Spleen (tissue), 11 donors: ENCODE data around the gene S1PR4. TPM values are rescaled to one million over a fixed set of nuclear protein-coding genes. Genes with fewer than 3 reads are reported as not detected.

Experiments
- DNase-seq: peaks from one replicate; pipeline ENCODE4 v3.0.0-alpha.2; 2020
- H3K27ac ChIP-seq, 8 donors: fragments of 200-600 bp; sonication (generic) in 7 of 8; 1 replicate in 4 of 8; 2 replicates in 4 of 8; pipeline versions ENCODE4 v1.5.0 to v1.8.0; 2016 to 2021; ENCODE audit warnings: inconsistent platforms in 4 of 8, mild to moderate bottlenecking in 4 of 8, moderate library complexity in 1 of 8
- H3K27me3 ChIP-seq, 7 donors: fragments of 200-600 bp; sonication (generic) in 6 of 7; replicated peaks in 1 of 7; 1 replicate in 4 of 7; 2 replicates in 3 of 7; pipeline versions ENCODE4 v1.5.0 to v1.8.0; 2016 to 2021; ENCODE audit warnings: inconsistent platforms in 3 of 7, mild to moderate bottlenecking in 1 of 7
- H3K36me3 ChIP-seq, 6 donors: fragments of 200-600 bp; sonication (generic) in 5 of 6; 1 replicate in 4 of 6; 2 replicates in 2 of 6; pipeline versions ENCODE4 v1.5.0 to v1.8.0; 2016 to 2021; ENCODE audit warnings: inconsistent platforms in 2 of 6
- H3K4me1 ChIP-seq, 6 donors: fragments of 200-600 bp; sonication (generic) in 5 of 6; 1 replicate in 3 of 6; 2 replicates in 3 of 6; pipeline versions ENCODE4 v1.5.0 to v1.8.0; 2016 to 2021; ENCODE audit warnings: inconsistent platforms in 3 of 6
- H3K4me3 ChIP-seq, 8 donors: fragments of 200-600 bp; sonication (generic) in 7 of 8; 1 replicate in 4 of 8; 2 replicates in 4 of 8; pipeline versions ENCODE4 v1.5.0 to v1.8.0; 2016 to 2021; ENCODE audit warnings: inconsistent platforms in 4 of 8, mild to moderate bottlenecking in 4 of 8, moderate library complexity in 2 of 8
- H3K9me3 ChIP-seq, 8 donors: fragments of 200-600 bp; sonication (generic) in 7 of 8; 1 replicate in 4 of 8; 2 replicates in 4 of 8; pipeline versions ENCODE4 v1.5.0 to v1.8.0; 2016 to 2021; ENCODE audit warnings: inconsistent platforms in 4 of 8
- CTCF ChIP-seq, 11 experiments: fragments of 200-600 bp in 7 of 11; fragments of 450-650 bp in 4 of 11; sonication (generic) in 4 of 11; IDR thresholded peaks in 8 of 11; conservative IDR thresholded peaks in 3 of 11; 1 replicate in 7 of 11; 2 replicates in 4 of 11; pipeline versions ENCODE4 v1.4.0 to v1.8.0; 2016 to 2021; ENCODE audit warnings: antibody characterized with exemption in 11 of 11, inconsistent platforms in 4 of 11, mild to moderate bottlenecking in 1 of 11
- POLR2A ChIP-seq, 3 donors: fragments of 450-650 bp; IDR thresholded peaks; one replicate each; pipeline ENCODE4 v1.5.1; 2017; ENCODE audit warnings: antibody characterized with exemption in 3 of 3, mild to moderate bottlenecking in 1 of 3
- POLR2AphosphoS5 ChIP-seq, 3 donors: sonication (generic); formaldehyde crosslinking; IDR thresholded peaks; one replicate each; pipeline ENCODE4 v1.5.1; 2017; ENCODE audit warnings: antibody characterized with exemption in 3 of 3
- WGBS, 5 donors: extraction: QIAGEN DNeasy Blood & Tissue Kit in 3 of 5; methylation state at CpG; one replicate each; pipeline versions ENCODE4 v1.1.5 to v1.1.7; 2013 to 2018; 5-methylcytosine and 5-hydroxymethylcytosine counted together
- intact Hi-C: fragments of 100-400 bp; cut with DNase I; formaldehyde crosslinking; loops from one replicate; pipeline ENCODE4 v1.15.0; 2023; ENCODE audit warnings: low total_unique reads
- polyA plus RNA-seq, 3 donors: library from polyadenylated mRNA; stranded (reverse); fragments of 200-250 nt; gene quantifications; one replicate each; pipeline ENCODE4 v1.2.1, GENCODE V29; 2013
- total RNA-seq, 7 donors: library from RNA; depleted of rRNA in 3 of 7; stranded (reverse); fragments of >200 nt in 3 of 7; fragmentation: NEBNext Ultra II Directional in 4 of 7; extraction: Animal tissue kit (Norgen Biotek cat#: 25700) in 4 of 7; gene quantifications; one replicate each; pipeline versions ENCODE4 v1.1.0 to v1.2.1, GENCODE V29; 2016 to 2021
- donor health status: healthy with polysubstance abuse.
- donor health status: DM: no; HTN: no; CAD: no; lungs with moderate emphysema.
- donor health status: DM: no; HTN: no; CAD: no.
- donor health status: Bipolar disorder and iron deficiency.
- donor health status: healthy.
- donor health status: DM: no; HTN: no; CAD: no.
- donor health status: DM: yes; HTN: yes; CAD: no.

The S1PR4 gene
- total and polyA plus RNA-seq, 10 donors: 44.7 to 171 (median 62.0) TPM

- intact Hi-C loops: no loop called here
- Histone ChIP-seq H3K36me3 (peaks cover 0 to 2% (median 0%) of the 10 kb centered on the region in 6 donors), H3K27me3 (no peaks in the 10 kb centered on the region), H3K9me3 (peaks cover 0 to 17% (median 0%) of the 10 kb centered on the region in 8 donors), H3K4me1 (peaks cover 11 to 61% (median 38%) of the 10 kb centered on the region in 6 donors), H3K4me3 (peak overlapping the region in 1 of 8 donors; percentile 55), H3K27ac (peak overlapping the region; percentile 21 to 89 (median 68))
- DNase-seq: no peak
- no peak for TF ChIP-seq CTCF (IDR thresholded peaks at IDR 0.05 in 8 of 11, conservative IDR thresholded peaks at IDR 0.05 in 3 of 11)
- TF ChIP-seq POLR2A (IDR thresholded peaks at IDR 0.05): no peak
- TF ChIP-seq POLR2AphosphoS5 (IDR thresholded peaks at IDR 0.05): no peak
- 46 to 71% (median 53%) methylated on average over 16 to 17 of the region's 17 CpGs for WGBS, 5 donors
Measured at GRCh38 chr19:3175781-3176714, 2.5 kb upstream of the S1PR4 start.

GRCh38 chr19:3176715-3177501 is 1.7 kb upstream of the S1PR4 start:
- Histone ChIP-seq H3K4me3 (peak overlapping the region in 4 of 8 donors; percentile 16 to 55 (median 28)), H3K4me1 (peaks cover 19 to 61% (median 46%) of the 10 kb centered on the region in 6 donors), H3K27me3 (no peaks in the 10 kb centered on the region), H3K9me3 (peaks cover 0 to 17% (median 0%) of the 10 kb centered on the region in 8 donors), H3K36me3 (peaks cover 0 to 11% (median 0%) of the 10 kb centered on the region in 6 donors), H3K27ac (peak overlapping the region; percentile 21 to 89 (median 68))
- intact Hi-C loops: no loop called here
- TF ChIP-seq POLR2A (IDR thresholded peaks at IDR 0.05) (no peak), POLR2AphosphoS5 (IDR thresholded peaks at IDR 0.05) (peak; percentile 43 to 68 (median 57)), CTCF (IDR thresholded peaks at IDR 0.05 in 8 of 11, conservative IDR thresholded peaks at IDR 0.05 in 3 of 11) (no peak)
- peak; percentile 87 for DNase-seq
- 47 to 90% (median 68%) methylated on average over 7 to 11 of the region's 11 CpGs for WGBS, 5 donors

- H3K9me3 ChIP-seq: peaks cover 0 to 10% (median 0%) of the 10 kb centered on the region in 8 donors
- peaks cover 32 to 79% (median 68%) of the 10 kb centered on the region in 6 donors for H3K4me1 ChIP-seq
- H3K27ac ChIP-seq: peak overlapping the region; percentile 96 to 100 (median 97)
- no peak for DNase-seq
- H3K36me3 ChIP-seq: peaks cover 0 to 31% (median 0%) of the 10 kb centered on the region in 6 donors
- H3K27me3 ChIP-seq: no peaks in the 10 kb centered on the region
- TF ChIP-seq POLR2AphosphoS5 (IDR thresholded peaks at IDR 0.05) (peak in 1 of 3 donors; percentile 24), POLR2A (IDR thresholded peaks at IDR 0.05) (no peak), CTCF (IDR thresholded peaks at IDR 0.05 in 8 of 11, conservative IDR thresholded peaks at IDR 0.05 in 3 of 11) (peak in 1 of 11 experiments; percentile 1)
- intact Hi-C loops: no loop called here
- H3K4me3 ChIP-seq: peak overlapping the region; percentile 71 to 100 (median 78)
- 13 to 36% (median 24%) methylated on average over 14 to 52 of the region's 52 CpGs for WGBS, 5 donors
Measured at GRCh38 chr19:3178973-3179738, 587 bp downstream of the S1PR4 start.
